Measurements from ENCODE around the gene LTBP1. TPM values are rescaled to one million over a fixed set of nuclear protein-coding genes. Genes with fewer than 3 reads are reported as not detected.

Gene LTBP1
- total RNA-seq, 1 experiment from 2014 or later = 12.5 TPM

GRCh38 chr2:33133454-33133952 is 186.8 kb downstream of the LTBP1 start:
- no TSS peak for BruUV-seq (replicated peaks)
- TF ChIP-seq SIN3A (IDR thresholded peaks at IDR 0.05; ENCODE audit: borderline replicate concordance, insufficient read depth, low read depth, low read length) = no peak
- no peak for TF ChIP-seq REST (IDR thresholded peaks at IDR 0.05; ENCODE audit: insufficient read depth in 1 of 2, low read depth in 2 of 2, low read length in 1 of 2)
- no peak for TF ChIP-seq POLR2AphosphoS5 (IDR thresholded peaks at IDR 0.05; ENCODE audit: low read depth, low read length)
- TF ChIP-seq CTCF (IDR thresholded peaks at IDR 0.05) = no peak
- no peak for TF ChIP-seq TCF7L2 (IDR thresholded peaks at IDR 0.05; ENCODE audit: low read depth, low read length)
- Histone ChIP-seq H3K27ac (ENCODE audit: low read length) (no peak overlapping the region), H3K36me3 (ENCODE audit: control insufficient read depth, insufficient read depth, low read length) (no peaks in the 10 kb centered on the region), H3K4me3 (ENCODE audit: low read depth in 2 of 2, low read length in 2 of 2) (peak overlapping the region in 1 of 2 experiments; percentile 73; a peak in 2 of 4 replicates), H3K27me3 (ENCODE audit: control insufficient read depth, insufficient read depth, low read length) (no peaks in the 10 kb centered on the region), H3K9me3 (ENCODE audit: control insufficient read depth, insufficient read depth, low read depth, low read length) (no peaks in the 10 kb centered on the region), H3K4me1 (ENCODE audit: control insufficient read depth, insufficient read depth, low read length) (peaks cover 9% of the 10 kb centered on the region)
- in situ Hi-C loops (cut with HindIII; ENCODE audit: low pct_unique_long_range_greater_than_20kb, low sequenced_read_pairs) = no loop called here
- DNase-seq (ENCODE audit: low read depth, low spot score) = no peak
- CTCF ChIA-PET = no interaction called here
- POLR2A ChIA-PET = interaction anchor here (0.6 kb wide), 1 partner anchor 44 kb away, joined by 4 read pairs; no protein-coding TSS in a partner anchor
- ATAC-seq = no peak
- intact Hi-C loops (cut with micrococcal nuclease; ENCODE audit: unreplicated experiment) = no loop called here

- BruUV-seq (replicated peaks) = no TSS peak
- TF ChIP-seq CTCF (IDR thresholded peaks at IDR 0.05) (peak; percentile 27), POLR2AphosphoS5 (IDR thresholded peaks at IDR 0.05; ENCODE audit: low read depth, low read length) (no peak), TCF7L2 (IDR thresholded peaks at IDR 0.05; ENCODE audit: low read depth, low read length) (peak; percentile 59; the same call in 1 of the 2 replicates)
- DNase-seq (ENCODE audit: low read depth, low spot score) = peak; percentile 85
- POLR2A ChIA-PET = no interaction called here
- CTCF ChIA-PET = no interaction called here
- intact Hi-C loops (cut with micrococcal nuclease; ENCODE audit: unreplicated experiment) = no loop called here
- Histone ChIP-seq H3K4me1 (ENCODE audit: control insufficient read depth, insufficient read depth, low read length) (peaks cover 9% of the 10 kb centered on the region), H3K27me3 (ENCODE audit: control insufficient read depth, insufficient read depth, low read length) (no peaks in the 10 kb centered on the region), H3K9me3 (ENCODE audit: control insufficient read depth, insufficient read depth, low read depth, low read length) (no peaks in the 10 kb centered on the region), H3K4me3 (ENCODE audit: low read depth in 2 of 2, low read length in 2 of 2) (peak overlapping the region; percentile 40 to 73), H3K36me3 (ENCODE audit: control insufficient read depth, insufficient read depth, low read length) (no peaks in the 10 kb centered on the region), H3K27ac (ENCODE audit: low read length) (peak overlapping the region; percentile 57; the same call in 1 of the 2 replicates)
- in situ Hi-C loops (cut with HindIII; ENCODE audit: low pct_unique_long_range_greater_than_20kb, low sequenced_read_pairs) = no loop called here
- ATAC-seq = peak; percentile 89
Measured at GRCh38 chr2:33134086-33134771, 187.5 kb downstream of the LTBP1 start.

Measured in Panc1 (cell line).